OCI-LY3 (cell line): ENCODE measurements around the gene RFX6.

Experiments used
- H2AFZ ChIP-seq: fragments of 200-600, 300-600 bp; shearing (Covaris generic); 2 replicates; pipeline ENCODE4 v1.6.0; 2014; ENCODE audit warnings: antibody characterized with exemption, low read depth, low read length
- H3K27ac ChIP-seq: fragments of 200-600, 300-600 bp; sonication (generic); 2 replicates; pipeline ENCODE4 v1.5.1; 2014; ENCODE audit warnings: mild to moderate bottlenecking, low read length, moderate library complexity, mixed read lengths
- H3K27me3 ChIP-seq: fragments of 200-600, 300-600 bp; sonication (generic); 2 replicates; pipeline ENCODE4 v1.6.1; 2014; ENCODE audit warnings: low read depth, low read length, mixed read lengths
- H3K36me3 ChIP-seq: fragments of 200-600, 300-600 bp; sonication (generic); replicated peaks from 2 replicates; pipeline ENCODE3; 2014; ENCODE audit warnings: low read depth, low read length, mixed read lengths
- H3K4me1 ChIP-seq: fragments of 300-600, 200-600 bp; sonication (generic); 2 replicates; pipeline ENCODE4 v1.6.1; 2014; ENCODE audit warnings: low read length, mixed read lengths
- H3K4me2 ChIP-seq: fragments of 200-600, 300-600 bp; sonication (generic); 2 replicates; pipeline ENCODE4 v1.6.1; 2014; ENCODE audit warnings: low read length, mixed read lengths
- H3K4me3 ChIP-seq: fragments of 300-600, 200-600 bp; sonication (generic); 2 replicates; pipeline ENCODE4 v1.5.1; 2014; ENCODE audit warnings: antibody characterized with exemption, mild to moderate bottlenecking, low read length, moderate library complexity
- H3K79me2 ChIP-seq: fragments of 300-600, 200-600 bp; shearing (Covaris generic); 2 replicates; pipeline ENCODE4 v1.6.1; 2014; ENCODE audit warnings: mild to moderate bottlenecking, low read length, mixed read lengths
- H3K9ac ChIP-seq: fragments of 300-600, 200-600 bp; shearing (Covaris generic); 2 replicates; pipeline ENCODE4 v1.6.0; 2014; ENCODE audit warnings: mild to moderate bottlenecking, low read length, moderate library complexity
- H3K9me3 ChIP-seq: fragments of 200-600, 300-600 bp; shearing (Covaris generic); 2 replicates; pipeline ENCODE4 v1.6.1; 2014; ENCODE audit warnings: low read length, mixed read lengths; ENCODE audit not compliant: insufficient read depth
- H4K20me1 ChIP-seq: fragments of 200-600, 300-600 bp; sonication (generic); 2 replicates; pipeline ENCODE4 v1.6.1; 2016; ENCODE audit warnings: low read length, mixed read lengths; ENCODE audit not compliant: insufficient read depth
- EZH2phosphoT487 ChIP-seq: fragments of 200-600 bp; shearing (Covaris generic); IDR thresholded peaks from 2 replicates; pipeline ENCODE4 v1.6.1; 2018; ENCODE audit warnings: antibody characterized with exemption, mixed run types, low read depth
- TF ChIP-seq, protein P1 (sequence below): fragments of 200-600, 300-600 bp; sonication (generic); IDR thresholded peaks from 2 replicates; pipeline ENCODE4 v1.5.1; 2014; ENCODE audit warnings: antibody characterized with exemption, low read length, low read depth

Gene RFX6

DNA sequence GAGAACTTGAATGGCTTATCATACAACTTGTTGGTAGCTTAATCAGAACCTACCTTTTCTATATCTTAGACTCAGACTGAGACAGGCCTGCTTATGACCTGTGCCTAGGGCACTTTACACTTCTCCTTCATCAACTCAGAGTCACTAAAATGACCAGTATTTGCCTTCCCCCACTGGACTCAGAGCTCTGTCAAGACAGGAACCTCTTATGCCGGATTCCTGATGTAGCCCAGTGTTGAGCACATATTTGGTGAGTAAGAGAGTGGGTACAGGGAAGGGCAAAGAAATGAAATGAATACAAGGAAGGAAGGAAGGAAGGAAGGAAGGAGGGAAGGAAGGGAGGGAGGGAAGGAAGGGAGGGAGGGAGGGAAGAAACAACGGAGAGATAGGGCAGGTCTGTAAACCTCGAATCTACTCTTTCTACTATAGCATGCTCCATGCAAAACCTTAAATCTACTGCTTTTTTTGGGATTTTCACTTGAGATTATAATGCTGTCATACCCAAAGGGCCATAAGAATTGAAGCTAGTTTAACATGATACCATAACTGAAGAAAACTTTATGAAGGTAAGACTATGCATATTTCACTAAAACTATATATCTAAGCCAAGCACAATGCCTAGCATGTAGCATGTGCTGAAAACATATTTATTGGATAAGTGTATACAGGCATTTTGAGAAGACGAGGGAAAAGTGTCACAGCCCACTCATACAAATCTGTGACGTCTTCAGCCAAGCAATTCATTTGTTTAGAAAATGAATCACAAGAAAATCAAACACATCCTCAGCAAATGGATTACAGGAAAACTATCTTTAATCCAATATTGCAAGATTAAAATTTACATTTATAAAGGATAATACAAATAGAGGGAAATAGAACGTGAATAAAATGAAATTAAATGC is 89.9 kb downstream of the RFX6 start:
- TF ChIP-seq, protein P1, sequence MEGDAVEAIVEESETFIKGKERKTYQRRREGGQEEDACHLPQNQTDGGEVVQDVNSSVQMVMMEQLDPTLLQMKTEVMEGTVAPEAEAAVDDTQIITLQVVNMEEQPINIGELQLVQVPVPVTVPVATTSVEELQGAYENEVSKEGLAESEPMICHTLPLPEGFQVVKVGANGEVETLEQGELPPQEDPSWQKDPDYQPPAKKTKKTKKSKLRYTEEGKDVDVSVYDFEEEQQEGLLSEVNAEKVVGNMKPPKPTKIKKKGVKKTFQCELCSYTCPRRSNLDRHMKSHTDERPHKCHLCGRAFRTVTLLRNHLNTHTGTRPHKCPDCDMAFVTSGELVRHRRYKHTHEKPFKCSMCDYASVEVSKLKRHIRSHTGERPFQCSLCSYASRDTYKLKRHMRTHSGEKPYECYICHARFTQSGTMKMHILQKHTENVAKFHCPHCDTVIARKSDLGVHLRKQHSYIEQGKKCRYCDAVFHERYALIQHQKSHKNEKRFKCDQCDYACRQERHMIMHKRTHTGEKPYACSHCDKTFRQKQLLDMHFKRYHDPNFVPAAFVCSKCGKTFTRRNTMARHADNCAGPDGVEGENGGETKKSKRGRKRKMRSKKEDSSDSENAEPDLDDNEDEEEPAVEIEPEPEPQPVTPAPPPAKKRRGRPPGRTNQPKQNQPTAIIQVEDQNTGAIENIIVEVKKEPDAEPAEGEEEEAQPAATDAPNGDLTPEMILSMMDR, result no peak
- TF ChIP-seq EZH2phosphoT487, result no peak
- no peaks in the 10 kb centered on the region for H3K9me3 ChIP-seq
- H3K27ac ChIP-seq, result no peak overlapping the region
- no peak overlapping the region for H2AFZ ChIP-seq
- H3K4me1 ChIP-seq, result peaks cover 9% of the 10 kb centered on the region
- no peak overlapping the region for H3K9ac ChIP-seq
- no peaks in the 10 kb centered on the region for H3K36me3 ChIP-seq
- peaks cover 19% of the 10 kb centered on the region for H3K27me3 ChIP-seq
- H3K4me2 ChIP-seq, result no peak overlapping the region
- no peaks in the 10 kb centered on the region for H4K20me1 ChIP-seq
- no peaks in the 10 kb centered on the region for H3K79me2 ChIP-seq
- H3K4me3 ChIP-seq, result no peak overlapping the region

DNA sequence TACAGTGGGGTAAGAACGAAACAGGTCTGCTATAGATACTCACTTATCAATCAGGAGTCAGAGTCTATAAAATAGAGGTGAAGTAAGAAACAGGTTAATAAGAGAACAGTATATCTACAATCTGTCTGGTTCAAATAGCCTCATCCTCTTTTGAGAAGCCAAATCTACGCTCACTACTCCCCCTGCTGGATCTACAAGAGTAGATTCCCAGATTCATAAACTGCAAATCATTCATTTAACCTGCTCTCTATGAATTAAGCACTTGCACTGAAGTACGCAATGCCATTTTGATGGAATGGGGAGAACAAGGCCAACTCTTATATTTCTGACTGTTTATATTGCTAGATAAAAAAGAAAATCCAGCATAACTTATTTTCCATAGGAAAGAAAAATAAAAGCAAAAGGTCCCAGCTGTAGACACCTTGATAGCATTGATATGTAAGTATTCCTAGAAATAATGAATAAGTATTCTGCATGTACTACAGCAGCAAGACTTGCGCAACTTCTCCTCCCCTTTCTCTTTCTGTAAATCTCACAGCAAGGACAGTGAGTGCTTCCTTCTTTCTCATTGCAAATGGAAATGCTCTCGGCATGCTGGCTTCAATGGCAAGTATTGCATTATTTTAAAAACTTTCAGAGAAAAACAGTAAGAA is 92.3 kb downstream of the RFX6 start:
- H3K36me3 ChIP-seq, result no peaks in the 10 kb centered on the region
- no peaks in the 10 kb centered on the region for H3K9me3 ChIP-seq
- H3K4me2 ChIP-seq, result no peak overlapping the region
- H3K4me3 ChIP-seq, result no peak overlapping the region
- no peak overlapping the region for H2AFZ ChIP-seq
- no peak overlapping the region for H3K9ac ChIP-seq
- H3K4me1 ChIP-seq, result peaks cover 9% of the 10 kb centered on the region
- H3K27me3 ChIP-seq, result peaks cover 13% of the 10 kb centered on the region
- no peak for TF ChIP-seq EZH2phosphoT487
- TF ChIP-seq, protein P1, result peak; percentile 67
- no peak overlapping the region for H3K27ac ChIP-seq
- no peaks in the 10 kb centered on the region for H3K79me2 ChIP-seq
- no peaks in the 10 kb centered on the region for H4K20me1 ChIP-seq

DNA sequence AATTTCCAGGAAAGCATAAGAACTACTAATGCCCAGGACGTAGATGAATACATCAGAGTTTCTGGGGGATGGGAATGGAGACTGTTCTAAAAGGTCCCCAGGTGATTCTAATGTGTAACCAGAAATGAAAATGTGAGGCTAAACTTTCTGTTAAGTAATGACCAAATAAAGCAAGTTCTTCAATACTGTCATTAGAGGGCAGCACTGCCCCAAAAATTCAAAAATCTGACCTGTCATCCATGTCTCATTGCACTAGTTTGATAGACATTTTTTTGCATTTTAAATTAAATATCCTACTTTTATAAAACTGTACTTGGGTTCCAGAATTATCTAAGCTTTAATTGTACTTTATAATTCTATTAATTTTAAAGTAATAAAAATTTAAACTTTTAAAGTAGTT is 94.9 kb downstream of the RFX6 start:
- no peak overlapping the region for H3K4me3 ChIP-seq
- H3K27me3 ChIP-seq, result peaks cover 10% of the 10 kb centered on the region
- peaks cover 9% of the 10 kb centered on the region for H3K4me1 ChIP-seq
- no peak overlapping the region for H3K9ac ChIP-seq
- H3K9me3 ChIP-seq, result no peaks in the 10 kb centered on the region
- H3K36me3 ChIP-seq, result no peaks in the 10 kb centered on the region
- H4K20me1 ChIP-seq, result no peaks in the 10 kb centered on the region
- no peaks in the 10 kb centered on the region for H3K79me2 ChIP-seq
- H3K4me2 ChIP-seq, result no peak overlapping the region
- TF ChIP-seq, protein P1, result peak; percentile 57
- no peak for TF ChIP-seq EZH2phosphoT487
- no peak overlapping the region for H2AFZ ChIP-seq
- no peak overlapping the region for H3K27ac ChIP-seq

DNA sequence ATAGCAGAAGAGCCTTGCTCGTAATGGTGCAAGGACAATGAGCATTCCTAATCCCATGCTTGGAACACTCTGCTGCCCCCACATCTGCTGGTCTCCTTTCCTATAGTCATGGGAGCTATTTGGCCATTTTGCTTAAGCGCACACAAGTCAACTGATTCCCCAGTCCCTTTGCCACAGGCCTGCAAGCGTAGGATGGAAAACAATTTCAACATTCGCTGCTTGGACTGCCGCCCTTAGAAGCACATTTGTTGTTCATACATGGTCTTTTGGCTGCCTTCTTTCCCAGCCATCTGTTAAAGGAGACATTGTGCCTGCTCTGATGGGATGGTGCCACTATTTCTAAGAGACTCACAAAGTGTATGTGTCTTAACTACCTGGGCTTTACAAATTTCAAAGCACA is 96.9 kb downstream of the RFX6 start:
- Histone ChIP-seq H3K36me3 (no peaks in the 10 kb centered on the region), H3K27ac (no peak overlapping the region), H3K9me3 (no peaks in the 10 kb centered on the region), H3K79me2 (no peaks in the 10 kb centered on the region), H4K20me1 (no peaks in the 10 kb centered on the region), H3K4me3 (no peak overlapping the region), H2AFZ (no peak overlapping the region), H3K9ac (no peak overlapping the region), H3K4me1 (peaks cover 1% of the 10 kb centered on the region), H3K27me3 (no peaks in the 10 kb centered on the region), H3K4me2 (no peak overlapping the region)
- TF ChIP-seq, protein P1, result no peak
- TF ChIP-seq EZH2phosphoT487, result no peak
